Nephron (organoid): ENCODE data around the gene CLCA1.

Experiments
- H3K27ac Mint-ChIP-seq, 3 experiments: 2 replicates each; pipeline ENCODE4 v1.8.0; 2020; ENCODE audit warnings: mixed read lengths in 3 of 3, mild to moderate bottlenecking in 2 of 3, moderate library complexity in 1 of 3
- H3K27me3 Mint-ChIP-seq: 2 replicates; pipeline ENCODE4 v1.8.0; 2021; ENCODE audit warnings: low read depth, mild to moderate bottlenecking, moderate library complexity, mixed read lengths
- H3K36me3 Mint-ChIP-seq: 2 replicates; pipeline ENCODE4 v1.8.0; 2020; ENCODE audit warnings: low read depth, mixed read lengths
- H3K4me1 Mint-ChIP-seq: 2 replicates; pipeline ENCODE4 v1.8.0; 2020; ENCODE audit warnings: mixed read lengths
- H3K4me3 Mint-ChIP-seq, 3 experiments: 2 replicates each; pipeline ENCODE4 v1.8.0; 2020; ENCODE audit warnings: mild to moderate bottlenecking in 3 of 3, mixed read lengths in 3 of 3, moderate library complexity in 2 of 3
- H3K9me3 Mint-ChIP-seq: 2 replicates; pipeline ENCODE4 v1.8.0; 2020; ENCODE audit warnings: mixed read lengths
- CTCF ChIP-seq, 3 experiments: fragments of 200-600 bp; sonication (generic); IDR thresholded peaks; one replicate each; pipeline ENCODE4 v1.5.0; 2021; ENCODE audit warnings: antibody characterized with exemption in 3 of 3; ENCODE audit not compliant: unreplicated experiment in 3 of 3

Gene CLCA1

GRCh38 chr1:86505564-86505902 is 36.8 kb downstream of the CLCA1 start:
- Mint-ChIP-seq H3K27ac (peak overlapping the region in 1 of 3 experiments; percentile 24), H3K9me3 (no peaks in the 10 kb centered on the region), H3K4me1 (peaks cover 21% of the 10 kb centered on the region), H3K36me3 (no peaks in the 10 kb centered on the region), H3K4me3 (no peak overlapping the region), H3K27me3 (peaks cover 25% of the 10 kb centered on the region)
- TF ChIP-seq CTCF (IDR thresholded peaks at IDR 0.05; ENCODE audit: unreplicated experiment in 3 of 3), result no peak

GRCh38 chr1:86507935-86508582 is 39.3 kb downstream of the CLCA1 start:
- Mint-ChIP-seq H3K4me1 (peaks cover 14% of the 10 kb centered on the region), H3K36me3 (no peaks in the 10 kb centered on the region), H3K27ac (no peak overlapping the region), H3K27me3 (peaks cover 16% of the 10 kb centered on the region), H3K9me3 (no peaks in the 10 kb centered on the region), H3K4me3 (no peak overlapping the region)
- peak; percentile 42 to 45 (median 44) for TF ChIP-seq CTCF (IDR thresholded peaks at IDR 0.05; ENCODE audit: unreplicated experiment in 3 of 3)

GRCh38 chr1:86508583-86508969 is 39.8 kb downstream of the CLCA1 start:
- Mint-ChIP-seq H3K4me1 (peaks cover 10% of the 10 kb centered on the region), H3K9me3 (no peaks in the 10 kb centered on the region), H3K27ac (no peak overlapping the region), H3K36me3 (no peaks in the 10 kb centered on the region), H3K27me3 (peaks cover 11% of the 10 kb centered on the region), H3K4me3 (no peak overlapping the region)
- TF ChIP-seq CTCF (IDR thresholded peaks at IDR 0.05; ENCODE audit: unreplicated experiment in 3 of 3), result no peak

GRCh38 chr1:86515597-86515996 is 46.9 kb downstream of the CLCA1 start:
- no peak for TF ChIP-seq CTCF (IDR thresholded peaks at IDR 0.05; ENCODE audit: unreplicated experiment in 3 of 3)
- Mint-ChIP-seq H3K4me3 (no peak overlapping the region), H3K4me1 (no peaks in the 10 kb centered on the region), H3K36me3 (no peaks in the 10 kb centered on the region), H3K27me3 (no peaks in the 10 kb centered on the region), H3K9me3 (no peaks in the 10 kb centered on the region), H3K27ac (no peak overlapping the region)

- TF ChIP-seq CTCF (IDR thresholded peaks at IDR 0.05; ENCODE audit: unreplicated experiment in 3 of 3), result no peak
These were observed 47.6 kb downstream of the CLCA1 start for GRCh38 chr1:86516335-86516734.

GRCh38 chr1:86517336-86517735 is 48.6 kb downstream of the CLCA1 start:
- H3K9me3 Mint-ChIP-seq, result no peaks in the 10 kb centered on the region
- H3K27me3 Mint-ChIP-seq, result no peaks in the 10 kb centered on the region
- H3K36me3 Mint-ChIP-seq, result no peaks in the 10 kb centered on the region
- H3K27ac Mint-ChIP-seq, result no peak overlapping the region
- H3K4me3 Mint-ChIP-seq, result no peak overlapping the region
- no peaks in the 10 kb centered on the region for H3K4me1 Mint-ChIP-seq
- TF ChIP-seq CTCF (IDR thresholded peaks at IDR 0.05; ENCODE audit: unreplicated experiment in 3 of 3), result no peak

More at GRCh38 chr1:86516335-86516734, 47.6 kb downstream of the CLCA1 start:
- Mint-ChIP-seq H3K27ac (no peak overlapping the region), H3K4me1 (no peaks in the 10 kb centered on the region), H3K4me3 (no peak overlapping the region), H3K36me3 (no peaks in the 10 kb centered on the region), H3K27me3 (no peaks in the 10 kb centered on the region), H3K9me3 (no peaks in the 10 kb centered on the region)
